Measurements from ENCODE around the gene MMS19.

- TF ChIP-seq, protein P1, sequence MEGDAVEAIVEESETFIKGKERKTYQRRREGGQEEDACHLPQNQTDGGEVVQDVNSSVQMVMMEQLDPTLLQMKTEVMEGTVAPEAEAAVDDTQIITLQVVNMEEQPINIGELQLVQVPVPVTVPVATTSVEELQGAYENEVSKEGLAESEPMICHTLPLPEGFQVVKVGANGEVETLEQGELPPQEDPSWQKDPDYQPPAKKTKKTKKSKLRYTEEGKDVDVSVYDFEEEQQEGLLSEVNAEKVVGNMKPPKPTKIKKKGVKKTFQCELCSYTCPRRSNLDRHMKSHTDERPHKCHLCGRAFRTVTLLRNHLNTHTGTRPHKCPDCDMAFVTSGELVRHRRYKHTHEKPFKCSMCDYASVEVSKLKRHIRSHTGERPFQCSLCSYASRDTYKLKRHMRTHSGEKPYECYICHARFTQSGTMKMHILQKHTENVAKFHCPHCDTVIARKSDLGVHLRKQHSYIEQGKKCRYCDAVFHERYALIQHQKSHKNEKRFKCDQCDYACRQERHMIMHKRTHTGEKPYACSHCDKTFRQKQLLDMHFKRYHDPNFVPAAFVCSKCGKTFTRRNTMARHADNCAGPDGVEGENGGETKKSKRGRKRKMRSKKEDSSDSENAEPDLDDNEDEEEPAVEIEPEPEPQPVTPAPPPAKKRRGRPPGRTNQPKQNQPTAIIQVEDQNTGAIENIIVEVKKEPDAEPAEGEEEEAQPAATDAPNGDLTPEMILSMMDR (conservative IDR thresholded peaks at IDR 0.05; ENCODE audit: low read depth, low read length): no peak
- TF ChIP-seq EZH2 (IDR thresholded peaks at IDR 0.05; ENCODE audit: borderline replicate concordance, low read depth, low read length, poor library complexity, severe bottlenecking): no peak
These were observed 23.8 kb upstream of the MMS19 start for GRCh38 chr10:97522071-97522470.

Measured in A673 (cell line).